Neural progenitor cell (in vitro differentiated cells): ENCODE data around the gene DDAH2. TPM values are rescaled to one million over a fixed set of nuclear protein-coding genes. Genes with fewer than 3 reads are reported as not detected.
A peak's percentile ranks its signal among the peaks of the same experiment; 100 is the strongest.

Source experiments
- DNase-seq: peaks from one replicate; pipeline ENCODE4 v3.0.0-alpha.2; 2016; ENCODE audit warnings: low spot score
- H2AFZ ChIP-seq: fragments of 200-600 bp; sonication (generic); replicated peaks from 2 replicates; pipeline ENCODE4 v1.6.1; 2016; ENCODE audit warnings: antibody characterized with exemption
- H3F3A ChIP-seq: fragments of 200-600 bp; sonication (generic); 2 replicates; pipeline ENCODE4 v1.6.1; 2016; ENCODE audit warnings: antibody characterized with exemption, low read depth
- H3K27ac ChIP-seq: fragments of 200-600 bp; sonication (generic); 2 replicates; pipeline ENCODE4 v1.5.1; 2016; ENCODE audit warnings: mild to moderate bottlenecking
- H3K27me3 ChIP-seq: fragments of 200-600 bp; sonication (generic); 2 replicates; pipeline ENCODE4 v1.6.1; 2016; ENCODE audit warnings: mild to moderate bottlenecking, moderate library complexity
- H3K36me3 ChIP-seq: fragments of 200-600 bp; sonication (generic); 2 replicates; pipeline ENCODE4 v1.5.1; 2016
- H3K4me1 ChIP-seq: fragments of 200-600 bp; sonication (generic); 2 replicates; pipeline ENCODE4 v1.6.1; 2016; ENCODE audit warnings: mixed run types
- H3K4me2 ChIP-seq: fragments of 200-600 bp; sonication (generic); 2 replicates; pipeline ENCODE4 v1.6.1; 2016
- H3K4me3 ChIP-seq: fragments of 200-600 bp; sonication (generic); 2 replicates; pipeline ENCODE4 v1.5.1; 2016
- H3K79me2 ChIP-seq: fragments of 200-600 bp; sonication (generic); 2 replicates; pipeline ENCODE4 v1.6.1; 2016; ENCODE audit warnings: low read depth
- H3K9ac ChIP-seq: fragments of 200-600 bp; sonication (generic); 2 replicates; pipeline ENCODE4 v1.6.1; 2016
- H3K9me3 ChIP-seq: fragments of 200-600 bp; sonication (generic); 2 replicates; pipeline ENCODE4 v1.5.1; 2016; ENCODE audit warnings: low read depth
- H4K20me1 ChIP-seq: fragments of 200-600 bp; sonication (generic); 2 replicates; pipeline ENCODE4 v1.6.1; 2016; ENCODE audit warnings: low read depth
- H3K27ac Mint-ChIP-seq: 3 replicates; pipeline ENCODE4 v1.8.0; 2021; ENCODE audit warnings: mixed read lengths
- H3K27me3 Mint-ChIP-seq: 2 replicates; pipeline ENCODE4 v1.8.0; 2022; ENCODE audit warnings: low read depth, mild to moderate bottlenecking, inconsistent platforms, moderate library complexity, mixed read lengths; ENCODE audit not compliant: insufficient read depth
- H3K36me3 Mint-ChIP-seq: 3 replicates; pipeline ENCODE4 v1.8.0; 2021; ENCODE audit warnings: mixed read lengths
- H3K4me1 Mint-ChIP-seq: 3 replicates; pipeline ENCODE4 v1.8.0; 2021; ENCODE audit warnings: mixed read lengths
- H3K4me3 Mint-ChIP-seq: 3 replicates; pipeline ENCODE4 v1.8.0; 2021; ENCODE audit warnings: mild to moderate bottlenecking, moderate library complexity, mixed read lengths
- H3K9me3 Mint-ChIP-seq: 3 replicates; pipeline ENCODE4 v1.8.0; 2020; ENCODE audit warnings: mixed read lengths
- CTCF ChIP-seq: fragments of 200-600 bp; sonication (generic); IDR thresholded peaks from 2 replicates; pipeline ENCODE4 v1.5.1; 2017; ENCODE audit warnings: antibody characterized with exemption, mild to moderate bottlenecking
- EZH2 ChIP-seq: fragments of 200-600 bp; sonication (generic); IDR thresholded peaks from 2 replicates; pipeline ENCODE4 v1.6.1; 2017; ENCODE audit warnings: antibody characterized with exemption, mild to moderate bottlenecking, moderate library complexity
- EZH2phosphoT487 ChIP-seq: fragments of 200-600 bp; sonication (generic); IDR thresholded peaks from 2 replicates; pipeline ENCODE4 v1.6.1; 2017; ENCODE audit warnings: antibody characterized with exemption
- total RNA-seq: library from RNA; depleted of rRNA; stranded (reverse); fragments of >200 nt; gene quantifications from 2 replicates; pipeline ENCODE4 v1.2.3, GENCODE V29; 2015; ENCODE audit warnings: low replicate concordance

The DDAH2 gene
- total RNA-seq, 1 donor from 2014 or later: 94.3 TPM

- no peak overlapping the region for H2AFZ ChIP-seq
- Mint-ChIP-seq H3K27ac (peak overlapping the region; percentile 96), H3K36me3 (peaks cover 38% of the 10 kb centered on the region)
These were observed 33.9 kb upstream of the DDAH2 start for GRCh38 chr6:31762878-31763618.

GRCh38 chr6:31762356-31762755 is 33.3 kb upstream of the DDAH2 start, which contains the start of gene SAPCD1:
TSS of gene SAPCD1 (plus strand) at chr6:31762656. CDS start at chr6:31763055, 399 bp downstream.
- peaks cover 40% of the 10 kb centered on the region for H3K36me3 Mint-ChIP-seq
- no peak within 1 kb of the TSS for H2AFZ ChIP-seq

More at GRCh38 chr6:31762878-31763618, 33.9 kb upstream of the DDAH2 start:
- Histone ChIP-seq H3F3A (peaks cover 18% of the 10 kb centered on the region), H3K27me3 (no peaks in the 10 kb centered on the region), H3K4me2 (peak overlapping the region; percentile 73), H3K4me3 (no peak overlapping the region), H3K27ac (peak overlapping the region; percentile 67), H3K9ac (no peak overlapping the region), H3K79me2 (no peaks in the 10 kb centered on the region), H3K36me3 (no peaks in the 10 kb centered on the region), H4K20me1 (no peaks in the 10 kb centered on the region), H3K4me1 (peaks cover 23% of the 10 kb centered on the region), H3K9me3 (no peaks in the 10 kb centered on the region)
- TF ChIP-seq CTCF (no peak), EZH2phosphoT487 (no peak), EZH2 (no peak)
- Mint-ChIP-seq H3K27me3 (peaks cover 4% of the 10 kb centered on the region), H3K4me1 (peaks cover 29% of the 10 kb centered on the region), H3K9me3 (no peaks in the 10 kb centered on the region), H3K4me3 (peak overlapping the region; percentile 54)
- DNase-seq: no peak

GRCh38 chr6:31761343-31761742 is 32.2 kb upstream of the DDAH2 start:
- H4K20me1 ChIP-seq: no peaks in the 10 kb centered on the region
- DNase-seq: no peak
- Mint-ChIP-seq H3K9me3 (no peaks in the 10 kb centered on the region), H3K27ac (peak overlapping the region; percentile 13), H3K4me1 (peaks cover 27% of the 10 kb centered on the region), H3K36me3 (peaks cover 40% of the 10 kb centered on the region), H3K4me3 (no peak overlapping the region), H3K27me3 (peaks cover 7% of the 10 kb centered on the region)
- H3K4me1 ChIP-seq: peaks cover 19% of the 10 kb centered on the region
- H3K9ac ChIP-seq: no peak overlapping the region
- no peaks in the 10 kb centered on the region for H3K79me2 ChIP-seq
- no peaks in the 10 kb centered on the region for H3K36me3 ChIP-seq
- H3K27ac ChIP-seq: no peak overlapping the region
- TF ChIP-seq EZH2phosphoT487 (no peak), CTCF (no peak), EZH2 (no peak)
- H3K27me3 ChIP-seq: no peaks in the 10 kb centered on the region
- no peak overlapping the region for H3K4me2 ChIP-seq
- H3F3A ChIP-seq: peaks cover 18% of the 10 kb centered on the region
- no peaks in the 10 kb centered on the region for H3K9me3 ChIP-seq
- H2AFZ ChIP-seq: no peak overlapping the region
- no peak overlapping the region for H3K4me3 ChIP-seq

More at GRCh38 chr6:31762356-31762755, 33.3 kb upstream of the DDAH2 start, which contains the start of gene SAPCD1:
- Histone ChIP-seq H3K79me2 (no peaks in the 10 kb centered on the region), H3K4me3 (no peak within 1 kb of the TSS), H3K9ac (no peak within 1 kb of the TSS), H3K27me3 (no peaks in the 10 kb centered on the region), H3K36me3 (no peaks in the 10 kb centered on the region), H4K20me1 (no peaks in the 10 kb centered on the region), H3F3A (peaks cover 18% of the 10 kb centered on the region), H3K9me3 (no peaks in the 10 kb centered on the region), H3K4me1 (peaks cover 23% of the 10 kb centered on the region), H3K27ac (peak within 1 kb of the TSS; percentile 67), H3K4me2 (peak within 1 kb of the TSS; percentile 73)
- Mint-ChIP-seq H3K4me3 (peak within 1 kb of the TSS; percentile 54), H3K4me1 (peaks cover 29% of the 10 kb centered on the region), H3K27ac (peak within 1 kb of the TSS; percentile 96), H3K9me3 (no peaks in the 10 kb centered on the region), H3K27me3 (peaks cover 4% of the 10 kb centered on the region)
- DNase-seq: no peak
- TF ChIP-seq EZH2 (no peak), EZH2phosphoT487 (no peak)

GRCh38 chr6:31760790-31761189 is 31.7 kb upstream of the DDAH2 start:
- Histone ChIP-seq H3K9ac (no peak overlapping the region), H2AFZ (no peak overlapping the region), H3K4me2 (no peak overlapping the region), H3K79me2 (no peaks in the 10 kb centered on the region), H3K36me3 (no peaks in the 10 kb centered on the region), H3F3A (peaks cover 18% of the 10 kb centered on the region), H3K27ac (no peak overlapping the region), H3K9me3 (no peaks in the 10 kb centered on the region), H3K4me1 (peaks cover 17% of the 10 kb centered on the region), H3K27me3 (no peaks in the 10 kb centered on the region), H4K20me1 (no peaks in the 10 kb centered on the region), H3K4me3 (no peak overlapping the region)
- Mint-ChIP-seq H3K4me1 (peaks cover 27% of the 10 kb centered on the region), H3K9me3 (no peaks in the 10 kb centered on the region), H3K36me3 (peaks cover 40% of the 10 kb centered on the region), H3K4me3 (no peak overlapping the region), H3K27me3 (peaks cover 7% of the 10 kb centered on the region), H3K27ac (peak overlapping the region; percentile 57)
- DNase-seq: no peak
- TF ChIP-seq EZH2 (no peak), EZH2phosphoT487 (no peak), CTCF (no peak)
